Measurements from ENCODE around the gene RNF144A. TPM values are rescaled to one million over a fixed set of nuclear protein-coding genes. Genes with fewer than 3 reads are reported as not detected.
A peak's percentile ranks its signal among the peaks of the same experiment; 100 is the strongest.

The RNF144A gene
- total and polyA plus RNA-seq, 12 donors = 13.0 to 103 (median 42.3) TPM

GRCh38 chr2:7016601-7017211 lies 99.5 kb downstream of the RNF144A start:
- Histone ChIP-seq H3K36me3 (replicated peaks in 1 of 2) (peaks cover 0 to 10% of the 10 kb centered on the region in 2 donors), H3K4me1 (replicated peaks in 1 of 2) (peaks cover 49 to 84% of the 10 kb centered on the region in 2 donors), H3K27ac (peak overlapping the region; percentile 34 to 90 (median 76)), H3K9me3 (replicated peaks in 1 of 3) (no peaks in the 10 kb centered on the region), H3K27me3 (no peaks in the 10 kb centered on the region), H3K4me3 (no peak overlapping the region)
- peak in 1 of 7 donors; percentile 59 for DNase-seq
- no peak for TF ChIP-seq CTCF (IDR thresholded peaks at IDR 0.05)
- no peak for TF ChIP-seq POLR2A (IDR thresholded peaks at IDR 0.05)
- 66 to 79% (median 69%) methylated on average over 11 of the region's 11 CpGs for WGBS, 4 donors
- intact Hi-C loops (cut with DNase I) = no loop called here

GRCh38 chr2:7017671-7018281 lies 100.6 kb downstream of the RNF144A start:
- 11 to 47% (median 34%) methylated on average over 10 to 14 of the region's 14 CpGs for WGBS, 4 donors
- DNase-seq = peak in 6 of 7 donors; percentile 74 to 92 (median 84)
- no peaks in the 10 kb centered on the region for H3K27me3 ChIP-seq
- peaks cover 58 to 84% of the 10 kb centered on the region in 2 donors for H3K4me1 ChIP-seq (replicated peaks in 1 of 2)
- no peak overlapping the region for H3K4me3 ChIP-seq
- intact Hi-C loops (cut with DNase I) = no loop called here
- H3K9me3 ChIP-seq (replicated peaks in 1 of 3) = no peaks in the 10 kb centered on the region
- peaks cover 0 to 10% of the 10 kb centered on the region in 2 donors for H3K36me3 ChIP-seq (replicated peaks in 1 of 2)
- TF ChIP-seq CTCF (IDR thresholded peaks at IDR 0.05) (no peak), POLR2A (IDR thresholded peaks at IDR 0.05) (peak in 1 of 2 donors; percentile 23)
- peak overlapping the region; percentile 34 to 90 (median 76) for H3K27ac ChIP-seq

GRCh38 chr2:7018282-7018701 lies 101.1 kb downstream of the RNF144A start:
- no peaks in the 10 kb centered on the region for H3K27me3 ChIP-seq
- peaks cover 0 to 10% of the 10 kb centered on the region in 2 donors for H3K36me3 ChIP-seq (replicated peaks in 1 of 2)
- DNase-seq = peak in 1 of 7 donors; percentile 80
- H3K4me1 ChIP-seq (replicated peaks in 1 of 2) = peaks cover 64 to 85% of the 10 kb centered on the region in 2 donors
- intact Hi-C loops (cut with DNase I) = no loop called here
- 67 to 76% (median 70%) methylated on average over 7 to 12 of the region's 12 CpGs for WGBS, 4 donors
- H3K4me3 ChIP-seq = no peak overlapping the region
- TF ChIP-seq POLR2A (IDR thresholded peaks at IDR 0.05) (no peak), CTCF (IDR thresholded peaks at IDR 0.05) (no peak)
- no peaks in the 10 kb centered on the region for H3K9me3 ChIP-seq (replicated peaks in 1 of 3)
- H3K27ac ChIP-seq = peak overlapping the region in 4 of 5 donors; percentile 34 to 90 (median 82)

- peaks cover 0 to 10% of the 10 kb centered on the region in 2 donors for H3K36me3 ChIP-seq (replicated peaks in 1 of 2)
- intact Hi-C loops (cut with DNase I) = no loop called here
- peak overlapping the region in 3 of 5 donors; percentile 76 to 90 (median 89) for H3K27ac ChIP-seq
- no peaks in the 10 kb centered on the region for H3K9me3 ChIP-seq (replicated peaks in 1 of 3)
- H3K4me1 ChIP-seq (replicated peaks in 1 of 2) = peaks cover 64 to 85% of the 10 kb centered on the region in 2 donors
- no peak overlapping the region for H3K4me3 ChIP-seq
- no peak for TF ChIP-seq CTCF (IDR thresholded peaks at IDR 0.05)
- no peak for TF ChIP-seq POLR2A (IDR thresholded peaks at IDR 0.05)
- H3K27me3 ChIP-seq = no peaks in the 10 kb centered on the region
- WGBS, 4 donors = 54 to 78% (median 61%) methylated on average over 5 of the region's 5 CpGs
- DNase-seq = peak in 1 of 7 donors; percentile 55
Observed at GRCh38 chr2:7018767-7019166, 101.6 kb downstream of the RNF144A start.
